HG03159 (cell line): ENCODE measurements around the gene RSAD1.

Source experiments
- ATAC-seq: cut with Tn5 transposase; IDR thresholded peaks from one replicate; pipeline ENCODE4 v1.9.1; 2021; ENCODE audit warnings: mild to moderate bottlenecking, moderate library complexity; ENCODE audit not compliant: unreplicated experiment

The RSAD1 gene

DNA sequence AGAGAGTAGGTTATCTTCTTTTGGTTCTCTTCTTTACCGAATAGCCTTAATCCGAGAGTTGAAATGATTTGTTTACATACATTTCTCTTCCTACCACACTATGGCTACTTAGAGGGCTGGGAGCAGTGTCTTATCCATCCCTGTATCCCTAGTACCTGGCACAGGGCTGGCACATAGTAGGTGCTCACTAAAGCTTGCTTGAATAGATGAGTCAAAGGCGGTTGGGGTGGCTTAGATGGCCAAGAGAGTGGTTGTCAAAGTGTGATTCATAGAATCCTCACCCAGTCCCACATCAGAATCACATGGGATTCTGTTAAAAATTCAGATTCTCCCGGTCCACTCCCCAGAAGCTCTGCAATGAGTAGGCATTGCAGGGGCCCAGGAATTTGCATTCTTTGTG is 21.0 kb upstream of the RSAD1 start:
- no peak for ATAC-seq

DNA sequence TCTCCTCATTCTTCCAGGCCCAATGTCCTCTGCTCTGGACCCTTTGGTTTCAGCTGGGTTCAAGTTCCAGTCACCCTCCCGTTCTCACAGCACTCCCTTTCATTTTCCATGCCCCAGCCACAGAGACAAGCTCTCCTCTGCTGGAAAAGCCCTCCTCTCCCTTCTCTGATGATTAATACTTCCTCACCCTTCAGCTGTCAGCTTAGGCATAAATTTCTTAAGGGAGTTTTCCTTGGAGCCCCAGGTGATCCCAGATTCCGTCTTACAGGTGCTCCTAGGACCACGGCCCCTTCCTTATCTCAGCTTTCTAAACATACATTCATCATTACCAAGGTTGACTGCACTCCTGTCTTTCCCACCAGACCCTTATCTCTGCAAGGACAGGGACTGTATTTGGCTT is 20.4 kb upstream of the RSAD1 start:
- no peak for ATAC-seq

DNA sequence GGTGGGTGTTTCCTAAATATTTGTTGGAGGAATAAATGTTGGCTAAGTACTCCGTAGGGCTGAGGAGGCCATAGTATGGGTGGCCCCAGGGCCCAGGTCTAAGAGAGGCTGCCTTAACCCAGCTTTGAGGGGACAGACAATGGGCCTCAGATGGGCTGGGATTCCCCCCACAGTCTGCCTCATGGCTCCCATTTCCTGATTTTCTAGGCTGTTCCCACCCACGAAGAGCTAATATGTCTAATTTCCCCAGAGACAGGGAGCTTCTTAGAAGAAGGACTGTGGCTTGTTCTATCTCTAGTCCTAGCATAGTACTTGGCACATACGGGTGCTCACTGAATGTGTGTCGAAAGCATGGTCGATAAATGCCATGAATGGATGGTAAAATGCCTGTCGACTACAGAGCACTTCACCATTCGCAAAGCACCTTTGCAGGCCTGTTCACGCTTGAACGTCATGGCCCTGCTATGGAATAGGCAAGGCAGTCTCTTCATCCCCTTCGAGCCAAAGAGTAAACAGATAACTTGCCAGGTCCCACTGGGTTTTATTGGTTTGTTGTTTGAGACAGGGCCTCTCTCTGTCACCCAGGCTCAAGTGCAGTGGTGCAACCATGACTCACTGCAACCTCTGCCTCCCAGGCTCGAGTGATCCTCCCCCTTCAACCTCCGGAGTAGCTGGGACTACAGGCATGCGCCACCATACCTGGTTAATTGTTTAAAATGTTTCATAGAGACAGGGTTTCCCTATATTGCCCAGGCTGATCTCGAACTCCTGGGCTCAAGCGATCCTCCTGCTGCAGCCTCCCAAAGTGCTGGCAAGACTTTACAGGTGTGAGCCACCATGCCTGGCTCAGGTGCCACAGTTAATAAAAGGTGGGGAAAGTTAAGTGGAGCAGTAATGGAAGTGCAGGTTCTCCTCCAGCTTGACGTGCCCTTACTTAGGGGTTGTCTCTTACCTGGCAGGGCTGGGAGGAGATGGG is 19.7 kb upstream of the RSAD1 start:
- ATAC-seq: no peak

DNA sequence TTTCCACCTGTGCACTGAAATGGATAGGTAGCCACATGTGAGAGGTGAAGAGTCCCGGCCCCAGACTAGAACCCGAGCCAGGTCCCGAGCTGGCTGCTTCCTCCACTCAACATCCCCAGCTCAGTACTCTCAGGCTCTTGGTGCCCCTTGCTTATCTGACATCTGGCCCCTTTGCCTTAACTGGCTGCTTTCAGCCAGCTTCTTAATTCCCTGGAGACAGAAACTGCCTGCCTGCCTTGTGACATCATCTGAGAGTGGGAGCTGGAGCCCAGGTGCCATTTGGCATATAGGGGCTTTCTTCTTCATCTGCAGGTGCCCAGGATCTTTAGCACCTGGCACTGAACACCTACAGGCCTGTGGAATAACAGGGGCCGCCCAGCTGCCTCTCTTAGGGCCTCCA is 18.9 kb upstream of the RSAD1 start:
- no peak for ATAC-seq

DNA sequence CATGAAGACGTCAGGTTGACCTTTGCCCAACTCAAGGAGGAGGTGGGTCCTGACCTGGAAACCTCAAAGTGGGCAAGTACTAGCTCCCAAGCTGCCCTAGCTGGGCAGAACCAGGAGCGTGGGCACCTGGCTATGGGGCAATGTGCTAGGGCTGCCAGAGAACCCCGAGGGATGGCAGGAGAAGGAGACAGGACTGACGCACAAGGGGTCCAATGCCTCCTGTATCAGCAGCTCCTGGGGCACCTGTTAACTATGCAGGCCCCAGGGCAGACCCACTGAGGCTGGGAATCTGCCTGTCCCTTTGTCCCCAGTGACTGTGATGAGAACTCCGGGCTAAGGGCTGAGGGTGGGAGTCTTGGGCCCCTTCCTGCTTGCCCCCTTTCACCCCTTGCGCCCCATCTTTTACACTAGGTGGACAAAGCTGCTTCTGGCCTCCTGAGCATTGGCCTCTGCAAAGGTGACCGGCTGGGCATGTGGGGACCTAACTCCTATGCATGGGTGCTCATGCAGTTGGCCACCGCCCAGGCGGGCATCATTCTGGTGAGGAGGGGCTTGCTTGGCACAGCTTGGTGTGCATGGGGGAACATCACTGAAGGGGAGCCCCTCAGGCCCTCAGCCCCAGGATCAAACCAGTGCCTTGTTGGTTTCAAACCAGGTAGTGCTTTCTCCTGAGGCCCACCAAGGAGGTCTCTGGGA is 17.7 kb upstream of the RSAD1 start:
- no peak for ATAC-seq

DNA sequence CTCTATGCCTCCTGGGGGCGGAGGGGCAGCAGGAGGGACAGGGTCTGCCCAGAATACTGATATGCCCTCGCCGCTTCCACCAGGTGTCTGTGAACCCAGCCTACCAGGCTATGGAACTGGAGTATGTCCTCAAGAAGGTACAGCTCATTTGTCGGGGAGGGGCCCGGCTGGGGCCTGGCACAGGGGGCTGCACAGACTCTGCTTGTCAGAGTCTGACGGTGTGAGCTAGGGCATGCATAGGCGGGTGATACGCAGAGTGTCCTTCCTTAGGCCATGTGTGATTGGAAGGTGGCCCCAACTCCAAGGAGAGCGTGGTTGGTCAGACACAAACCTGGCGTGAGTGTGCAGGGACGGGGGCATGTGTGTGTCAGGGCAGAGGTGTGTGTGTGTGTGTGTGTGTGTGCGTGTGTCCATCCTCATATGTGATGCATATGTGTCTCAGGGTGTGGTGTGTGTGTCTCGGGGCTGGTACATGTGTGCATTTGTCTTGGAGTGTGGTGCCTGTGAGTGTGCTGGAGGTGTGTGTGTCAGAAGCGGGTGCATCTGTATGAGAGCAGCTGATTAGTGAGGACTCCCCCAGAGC is 17.0 kb upstream of the RSAD1 start:
- ATAC-seq: no peak

DNA sequence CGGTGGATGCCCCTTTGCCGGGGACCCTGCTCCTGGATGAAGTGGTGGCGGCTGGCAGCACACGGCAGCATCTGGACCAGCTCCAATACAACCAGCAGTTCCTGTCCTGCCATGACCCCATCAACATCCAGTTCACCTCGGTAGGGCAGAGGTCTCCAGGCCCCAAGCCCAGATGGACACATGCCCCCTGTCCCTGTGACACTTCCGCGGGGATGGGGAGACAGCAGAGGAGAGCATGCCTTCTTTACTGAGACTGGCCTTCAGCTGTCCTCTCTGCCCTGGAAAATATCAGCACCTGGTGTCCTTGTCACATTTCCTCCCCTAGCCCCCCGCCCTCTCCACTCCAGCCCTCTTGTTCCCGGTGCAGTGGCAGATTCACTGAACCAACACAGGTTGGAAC is 16.2 kb upstream of the RSAD1 start:
- ATAC-seq: no peak

DNA sequence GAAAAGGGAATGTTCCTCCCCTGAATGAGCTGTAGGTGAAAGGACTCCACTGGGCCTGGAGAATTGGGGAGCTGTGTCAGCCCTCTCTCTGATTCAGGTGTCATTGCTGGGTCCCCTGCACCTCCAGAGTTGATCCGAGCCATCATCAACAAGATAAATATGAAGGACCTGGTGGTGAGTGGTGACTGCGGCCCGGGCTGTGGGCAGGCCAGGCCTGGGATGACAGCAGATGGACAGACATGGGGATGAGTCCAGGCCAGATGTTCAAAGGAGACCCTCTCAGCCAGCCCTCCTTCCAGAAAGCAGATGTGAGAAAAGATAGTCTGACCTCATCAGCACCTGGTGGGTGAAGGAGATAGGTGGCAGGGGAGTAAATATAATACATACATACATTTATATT is 14.5 kb upstream of the RSAD1 start:
- ATAC-seq: no peak

DNA sequence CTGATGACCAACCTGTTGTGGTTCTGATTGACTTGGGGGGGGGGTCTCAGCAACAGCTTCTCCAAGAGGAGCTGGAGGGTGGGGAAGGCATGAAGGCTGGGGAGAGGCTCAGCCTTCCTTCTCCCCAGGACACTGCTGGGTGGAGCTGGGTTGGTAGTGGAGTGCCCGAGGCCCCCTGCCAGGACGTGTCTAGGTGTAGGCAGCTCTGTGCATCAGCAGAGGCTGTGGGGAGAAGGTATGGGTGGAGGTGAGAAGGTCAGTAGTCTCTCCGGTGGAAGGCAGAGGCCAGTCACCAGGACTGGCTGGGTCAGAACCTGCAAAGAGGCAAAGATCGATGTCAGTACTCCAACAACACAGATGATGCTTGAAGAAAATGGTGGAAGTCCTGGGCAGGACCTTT is 13.9 kb upstream of the RSAD1 start:
- no peak for ATAC-seq

DNA sequence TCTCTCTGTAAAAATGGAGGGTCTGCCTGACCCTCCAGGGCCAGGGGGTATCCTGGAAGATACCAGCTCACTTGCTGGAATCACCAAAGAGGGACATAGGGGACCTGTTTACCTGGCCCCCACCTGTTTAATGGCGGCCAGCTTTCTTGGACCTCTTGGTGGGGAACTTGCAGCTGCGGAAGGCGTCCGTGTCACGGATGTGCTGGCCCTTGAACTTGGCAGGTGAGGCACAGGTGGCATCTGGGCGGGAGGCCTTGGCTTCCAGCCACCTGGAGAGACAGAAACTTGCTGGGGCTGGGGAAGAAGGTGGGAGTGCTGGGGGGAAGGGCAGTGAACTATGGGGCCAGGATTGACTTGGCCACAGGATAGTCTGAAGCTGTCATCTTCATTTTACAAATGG is 13.5 kb upstream of the RSAD1 start:
- ATAC-seq: no peak

DNA sequence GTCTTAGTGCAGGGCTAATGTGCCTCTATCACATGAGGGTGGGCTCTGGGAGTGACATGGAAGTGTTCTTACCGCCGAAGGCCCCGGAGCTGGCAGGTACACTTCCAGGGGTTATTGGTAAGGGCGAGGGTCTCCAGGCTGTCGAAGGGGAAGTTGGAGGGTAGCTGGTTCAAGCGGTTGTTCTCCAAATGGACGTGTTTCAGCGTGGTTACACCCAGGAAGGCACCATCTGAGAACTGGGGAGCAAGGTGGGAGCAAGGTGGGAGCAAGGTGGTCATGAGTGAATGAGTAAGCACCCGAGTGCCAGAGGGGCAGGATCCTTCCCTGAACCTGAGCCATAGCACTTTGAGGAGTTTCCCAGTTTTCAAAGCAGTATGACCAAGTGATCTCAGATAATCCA is 13.0 kb upstream of the RSAD1 start:
- no peak for ATAC-seq

DNA sequence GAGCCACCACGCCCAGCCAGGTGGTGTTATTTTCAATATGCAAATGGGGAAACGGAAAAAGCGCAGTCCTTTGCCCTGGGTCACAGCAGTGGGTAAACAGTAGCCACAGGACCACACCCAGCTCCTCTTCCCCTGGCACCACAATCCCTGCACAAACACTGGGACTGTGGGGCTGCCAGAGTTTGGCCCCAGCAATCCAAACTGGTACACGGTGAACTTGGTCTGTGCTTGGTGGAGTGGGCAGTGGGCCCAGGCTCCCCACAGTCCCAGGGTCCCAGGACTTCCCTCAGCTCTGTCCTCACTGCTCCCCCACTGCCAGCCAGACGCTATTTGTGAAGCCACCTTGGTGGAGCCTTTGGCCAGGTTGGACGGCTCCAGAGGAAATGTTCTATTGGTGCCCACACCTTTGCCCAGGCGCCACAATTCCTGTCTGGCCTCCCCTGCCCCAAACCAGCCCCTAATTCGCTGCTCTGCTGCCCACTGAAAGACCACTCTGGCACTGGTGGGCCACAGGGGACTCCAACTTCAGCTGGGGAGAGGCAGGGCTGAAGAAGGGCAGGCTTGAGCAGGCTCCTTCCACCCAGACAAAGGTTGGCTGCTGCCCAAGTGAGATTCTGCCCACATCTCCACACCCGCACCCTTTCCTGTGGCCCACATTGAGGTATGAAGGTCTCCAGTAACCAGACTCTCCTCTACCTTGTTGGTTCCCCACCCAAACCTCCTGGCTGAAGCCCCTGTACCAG is 12.1 kb upstream of the RSAD1 start:
- ATAC-seq: no peak

DNA sequence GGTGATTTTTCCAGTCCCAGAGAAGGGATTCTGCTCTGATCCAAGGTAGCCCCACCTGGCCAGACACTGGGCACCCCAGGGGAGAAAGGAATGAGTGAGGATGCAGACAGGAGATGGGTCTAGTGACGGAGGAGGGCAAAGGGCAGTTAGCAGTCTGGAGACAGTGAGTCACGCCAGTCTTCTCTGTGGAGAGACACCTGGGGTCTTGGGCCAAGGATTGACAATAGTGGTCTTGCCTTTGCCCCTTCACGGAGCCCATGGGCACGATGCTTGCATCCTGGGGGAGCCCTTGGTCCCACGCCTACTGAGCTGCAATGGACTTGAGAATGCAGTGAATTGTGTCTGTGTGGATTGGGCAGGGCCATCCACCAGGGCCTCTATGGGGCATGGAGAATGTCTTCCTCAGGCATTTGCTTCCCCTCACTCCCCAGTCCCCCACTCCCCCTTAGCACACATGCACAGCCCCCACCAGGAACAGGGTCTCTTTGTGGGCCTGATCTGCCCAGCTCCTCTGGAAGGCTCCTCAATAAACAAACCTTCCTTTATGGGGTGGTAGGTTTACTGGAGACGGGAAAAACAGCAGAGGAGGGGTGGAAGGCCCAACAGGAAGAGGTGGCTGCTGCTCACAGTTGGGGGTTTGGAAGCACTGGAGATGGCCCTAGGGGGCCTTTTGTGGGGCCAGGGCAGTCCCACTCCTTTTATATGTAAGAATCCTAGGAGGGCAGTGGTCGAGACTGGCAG is 11.4 kb upstream of the RSAD1 start:
- ATAC-seq: no peak

DNA sequence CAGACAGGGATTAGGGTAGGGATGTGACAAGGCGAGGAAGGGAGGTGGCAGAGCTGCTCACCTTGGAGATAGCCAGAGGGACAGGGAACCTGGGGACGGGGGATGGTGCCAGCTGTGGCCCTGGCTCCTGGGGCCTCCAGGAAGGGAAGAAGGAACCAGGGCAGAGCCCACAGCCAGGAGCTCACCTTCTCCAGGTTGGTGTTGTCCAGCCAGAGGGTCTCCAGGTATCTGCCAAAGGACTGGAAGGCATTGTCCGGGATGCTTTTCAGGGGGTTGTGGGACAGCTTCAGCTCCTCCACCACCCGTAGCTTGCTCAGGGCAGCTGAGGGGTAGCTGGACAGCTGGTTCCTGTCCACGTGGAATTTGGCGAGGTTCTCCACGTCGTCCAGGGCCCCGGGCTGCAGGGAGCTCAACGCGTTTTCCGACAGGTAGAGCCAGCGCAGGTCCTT is 10.8 kb upstream of the RSAD1 start:
- ATAC-seq: no peak

DNA sequence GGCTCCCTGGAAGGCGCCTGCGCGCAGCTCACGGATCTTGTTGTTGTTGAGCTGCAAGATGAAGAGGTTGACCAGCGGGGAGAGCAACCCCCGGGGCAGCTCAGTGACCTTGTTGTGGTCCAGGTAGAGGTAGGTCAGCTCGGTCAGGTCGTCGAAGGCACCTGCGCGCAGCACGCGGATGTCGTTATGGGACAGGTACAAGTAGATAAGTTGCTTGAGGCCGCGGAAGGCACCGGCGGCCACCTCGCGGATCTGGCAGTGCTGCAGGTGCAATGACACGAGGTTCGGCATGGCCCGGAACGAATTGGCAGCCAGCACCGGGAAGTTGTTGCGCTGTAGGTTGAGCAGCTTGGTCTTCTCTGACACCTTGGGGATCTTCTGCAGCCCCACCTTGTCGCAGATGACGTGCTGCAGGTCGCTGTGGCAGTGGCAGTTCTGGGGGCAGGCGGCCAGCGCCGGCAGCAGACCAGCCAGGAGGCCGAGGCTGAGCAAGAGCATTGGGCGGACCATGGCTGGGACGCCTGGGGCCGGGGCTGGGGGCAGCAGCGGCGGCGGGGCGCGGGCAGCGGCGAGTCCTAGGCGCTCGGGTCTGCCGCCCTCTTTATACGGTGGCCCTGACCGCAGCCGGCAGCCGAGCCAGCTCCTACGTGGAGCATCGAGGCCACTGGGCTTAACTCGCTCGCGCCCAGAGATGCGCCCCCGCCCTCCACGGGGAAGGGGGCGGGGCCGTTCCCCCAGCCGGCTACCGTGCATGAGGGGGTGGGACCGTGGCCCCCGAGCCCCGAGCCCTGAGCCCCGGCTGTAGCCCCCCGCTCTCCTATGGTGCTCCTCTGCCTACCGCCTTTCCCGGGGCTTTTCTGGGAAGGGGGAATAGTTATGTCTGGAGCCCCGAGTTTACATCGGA is 10.1 kb upstream of the RSAD1 start, which contains the start of gene CHAD:
Gene CHAD (minus strand): TSS at position 577 of the 904 bp plus-strand sequence. CDS start 67 bp downstream, at position 510.
- ATAC-seq: no peak

DNA sequence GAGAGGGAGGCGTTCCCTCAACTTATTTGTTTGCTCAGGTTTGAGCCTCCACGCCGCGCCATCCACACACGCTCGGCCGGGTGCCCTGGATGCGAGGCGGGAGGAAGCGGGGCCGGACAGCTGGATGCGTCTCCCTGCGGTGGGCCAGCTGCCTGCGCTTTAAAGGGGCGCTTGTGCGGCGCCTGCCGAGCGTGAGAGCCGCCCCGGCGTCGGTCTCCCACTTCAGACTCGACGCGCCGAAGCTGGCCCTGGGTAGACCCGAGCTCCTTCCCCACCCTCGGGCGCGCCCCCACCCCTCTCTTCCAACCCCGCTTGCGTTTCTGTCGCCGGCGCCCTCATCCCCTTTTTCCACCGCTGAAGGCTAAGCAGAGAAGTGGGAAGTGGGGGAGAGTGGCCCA is 9.5 kb upstream of the RSAD1 start:
- no peak for ATAC-seq

DNA sequence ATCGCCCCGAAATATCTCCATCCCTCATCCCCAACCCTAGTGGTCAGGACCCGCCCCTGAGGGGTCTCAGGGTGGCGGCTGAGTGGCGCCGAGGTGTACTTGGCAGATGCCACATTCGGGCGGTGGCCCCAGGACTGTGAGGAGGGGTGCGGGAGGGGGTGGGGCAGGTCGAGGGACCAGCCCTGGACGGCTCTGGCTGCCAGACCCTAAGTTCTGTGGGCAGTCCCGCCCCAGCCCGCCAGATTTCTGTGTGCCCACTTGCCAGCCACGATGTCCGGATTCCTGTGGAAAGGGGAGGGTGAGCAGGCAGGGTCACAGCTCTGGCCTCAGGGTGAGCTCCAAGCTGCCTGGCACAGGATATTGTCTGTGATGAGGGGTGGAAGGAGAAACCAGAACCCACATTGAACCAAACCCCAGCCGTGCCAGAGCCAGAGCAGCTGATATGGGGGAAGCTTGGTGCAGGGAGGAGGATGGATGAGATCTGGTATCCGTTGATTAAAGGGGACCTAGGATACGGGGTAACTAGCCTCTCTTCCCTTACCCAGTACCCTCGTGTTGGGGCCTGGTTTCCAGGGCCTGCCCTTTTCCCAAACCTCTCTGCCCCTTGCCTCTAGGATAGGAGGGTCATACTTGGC is 8.9 kb upstream of the RSAD1 start:
- ATAC-seq: no peak

DNA sequence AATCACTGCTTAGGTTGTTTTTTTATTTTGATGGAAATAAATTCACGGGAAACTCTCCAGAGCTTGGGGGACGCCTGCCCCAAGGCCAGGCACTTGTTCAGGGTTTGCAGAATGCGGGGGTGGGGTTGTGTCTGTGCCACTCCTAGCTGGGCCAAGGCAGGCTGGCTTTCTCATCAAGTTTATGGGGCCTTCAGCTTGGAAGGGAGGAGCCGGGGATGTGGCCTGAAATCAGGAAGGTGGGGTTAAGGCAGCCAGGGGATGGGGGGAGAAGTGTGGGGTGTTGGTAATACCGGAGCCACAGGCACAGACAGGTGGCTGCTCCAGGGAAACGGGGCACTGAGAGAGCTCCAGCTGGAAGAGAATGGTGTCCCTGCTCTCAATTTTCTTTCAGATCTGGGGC is 8.2 kb upstream of the RSAD1 start:
- no peak for ATAC-seq
